IMR-90 (cell line): ENCODE results near the gene RNF145. TPM values are rescaled to one million over a fixed set of nuclear protein-coding genes. Genes with fewer than 3 reads are reported as not detected.

Source experiments
- ATAC-seq: fragments of 200-7000 bp; cut with Tn5 transposase; 2 replicates; pipeline ENCODE4 v1.9.1; 2020; ENCODE audit warnings: low read depth, mild to moderate bottlenecking, moderate library complexity
- BruUV-seq: library from RNA; stranded (reverse); fragments of 400-500 nt; replicated peaks from 2 replicates; lab custom pipeline; 2021; lab: Mats Ljungman, UMichigan
- CTCF ChIA-PET: fragments of 300-600 bp; formaldehyde crosslinking; extraction: SDS; loops from one replicate; lab custom pipeline; 2021; ENCODE audit warnings: antibody characterized with exemption; lab: Yijun Ruan, JAX
- POLR2A ChIA-PET: fragments of 300-600 bp; sonication (Branson Sonifier 250); formaldehyde crosslinking; loops from one replicate; lab custom pipeline; 2022; ENCODE audit warnings: antibody characterized with exemption; ENCODE audit not compliant: unreplicated experiment; lab: Charles Lee
- DNase-seq: peaks from one replicate; pipeline ENCODE4 v3.0.0; 2013
- H2AFZ ChIP-seq: replicated peaks from 2 replicates; pipeline ENCODE3; 2013; ENCODE audit warnings: low read length, mild to moderate bottlenecking; ENCODE audit not compliant: poor library complexity
- H2AK5ac ChIP-seq: 2 replicates; pipeline ENCODE4 v1.6.1; 2013; ENCODE audit warnings: low read depth, low read length, inconsistent platforms
- H2AK9ac ChIP-seq: replicated peaks from 2 replicates; pipeline ENCODE3; 2013; ENCODE audit warnings: mild to moderate bottlenecking, low read depth, low read length, moderate library complexity; ENCODE audit not compliant: poor library complexity
- H2BK120ac ChIP-seq: 2 replicates; pipeline ENCODE4 v1.6.1; 2013; ENCODE audit warnings: low read depth, low read length, inconsistent platforms
- H2BK15ac ChIP-seq: 3 replicates; pipeline ENCODE4 v1.6.1; 2013; ENCODE audit warnings: low read depth, low read length, inconsistent platforms
- H2BK20ac ChIP-seq: 2 replicates; pipeline ENCODE4 v1.6.1; 2013; ENCODE audit warnings: low read depth, mild to moderate bottlenecking, inconsistent platforms, low read length, moderate library complexity
- H2BK5ac ChIP-seq: 2 replicates; pipeline ENCODE4 v1.6.1; 2013; ENCODE audit warnings: mild to moderate bottlenecking, low read depth, low read length, inconsistent platforms; ENCODE audit not compliant: poor library complexity, severe bottlenecking
- H3K14ac ChIP-seq: replicated peaks from 2 replicates; pipeline ENCODE4 v1.6.1; 2013; ENCODE audit warnings: low read depth, low read length, inconsistent platforms
- H3K18ac ChIP-seq: 2 replicates; pipeline ENCODE4 v1.6.1; 2013; ENCODE audit warnings: low read depth, low read length, control low read depth
- H3K23ac ChIP-seq: 2 replicates; pipeline ENCODE4 v1.6.1; 2013; ENCODE audit warnings: low read depth, low read length, inconsistent platforms
- H3K27ac ChIP-seq: 2 replicates; pipeline ENCODE4 v1.5.1; 2013; ENCODE audit warnings: mild to moderate bottlenecking, control low read depth, low read length; ENCODE audit not compliant: insufficient read depth
- H3K27me3 ChIP-seq: 2 replicates; pipeline ENCODE4 v1.6.1; 2013; ENCODE audit warnings: low read length; ENCODE audit not compliant: control insufficient read depth, insufficient read depth
- H3K36me3 ChIP-seq: 2 replicates; pipeline ENCODE4 v1.6.1; 2013; ENCODE audit warnings: low read length, mixed read lengths; ENCODE audit not compliant: control insufficient read depth, insufficient read depth
- H3K4ac ChIP-seq: 2 replicates; pipeline ENCODE4 v1.6.1; 2013; ENCODE audit warnings: low read depth, low read length, inconsistent platforms
- H3K4me1 ChIP-seq: 2 replicates; pipeline ENCODE4 v1.6.1; 2013; ENCODE audit warnings: low read length, mixed read lengths; ENCODE audit not compliant: control insufficient read depth, insufficient read depth
- H3K4me2 ChIP-seq: 2 replicates; pipeline ENCODE4 v1.6.1; 2013; ENCODE audit warnings: low read depth, mild to moderate bottlenecking, control low read depth, low read length, moderate library complexity
- H3K4me3 ChIP-seq: 2 replicates; pipeline ENCODE4 v1.5.1; 2013; ENCODE audit warnings: low read depth, mild to moderate bottlenecking, control low read depth, low read length, moderate library complexity; ENCODE audit not compliant: insufficient read depth
- H3K56ac ChIP-seq: 2 replicates; pipeline ENCODE4 v1.6.1; 2013; ENCODE audit warnings: low read length, inconsistent platforms; ENCODE audit not compliant: insufficient read depth; ENCODE audit errors: extremely low read depth
- H3K79me1 ChIP-seq, 2 experiments: 2 replicates each; pipeline ENCODE4 v1.6.1; 2013; ENCODE audit warnings: low read length in 2 of 2, inconsistent platforms in 1 of 2, low read depth in 1 of 2
- H3K9ac ChIP-seq: 2 replicates; pipeline ENCODE4 v1.6.1; 2013; ENCODE audit warnings: low read depth, low read length, control low read depth
- H3K9me1 ChIP-seq: 2 replicates; pipeline ENCODE4 v1.6.1; 2013; ENCODE audit warnings: low read length, inconsistent platforms; ENCODE audit not compliant: insufficient read depth
- H3K9me3 ChIP-seq: 2 replicates; pipeline ENCODE4 v1.6.1; 2013; ENCODE audit warnings: low read length; ENCODE audit not compliant: control insufficient read depth, insufficient read depth
- H4K20me1 ChIP-seq: 2 replicates; pipeline ENCODE4 v1.6.1; 2013; ENCODE audit warnings: low read length, inconsistent platforms; ENCODE audit not compliant: insufficient read depth
- H4K5ac ChIP-seq: 2 replicates; pipeline ENCODE4 v1.6.1; 2013; ENCODE audit warnings: mild to moderate bottlenecking, low read depth, low read length, control low read depth
- H4K8ac ChIP-seq, 2 experiments: 2 replicates each; pipeline ENCODE4 v1.6.1; 2013; ENCODE audit warnings: low read depth in 2 of 2, low read length in 2 of 2, control low read depth in 1 of 2, inconsistent platforms in 1 of 2
- H4K91ac ChIP-seq: 2 replicates; pipeline ENCODE4 v1.6.1; 2013; ENCODE audit warnings: low read depth, low read length, inconsistent platforms; ENCODE audit not compliant: insufficient read depth
- BHLHE40 ChIP-seq: fragments of 150-350 bp; IDR thresholded peaks from 2 replicates; pipeline ENCODE4 v1.6.1; 2016; ENCODE audit warnings: mild to moderate bottlenecking, low read depth, low read length
- CEBPB ChIP-seq: IDR thresholded peaks from 2 replicates; pipeline ENCODE4 v1.6.1; 2012; ENCODE audit warnings: low read depth, low read length, improper control_type of control experiment
- CHD1 ChIP-seq: IDR thresholded peaks from 2 replicates; pipeline ENCODE4 v1.6.1; 2012; ENCODE audit warnings: low read depth, low read length, improper control_type of control experiment
- CTCF ChIP-seq: conservative IDR thresholded peaks from 2 replicates; pipeline ENCODE4 v1.5.1; 2012; ENCODE audit warnings: mild to moderate bottlenecking, low read depth, low read length, improper control_type of control experiment
- ELK1 ChIP-seq: fragments of 150-350 bp; IDR thresholded peaks from 2 replicates; pipeline ENCODE4 v1.6.1; 2016; ENCODE audit warnings: low read depth, mild to moderate bottlenecking, low read length, moderate library complexity, borderline replicate concordance
- FOS ChIP-seq: fragments of 150-350 bp; IDR thresholded peaks from 2 replicates; pipeline ENCODE4 v1.6.1; 2016; ENCODE audit warnings: low read depth, low read length
- MAFK ChIP-seq: IDR thresholded peaks from 2 replicates; pipeline ENCODE4 v1.6.1; 2012; ENCODE audit warnings: low read depth, low read length, improper control_type of control experiment
- MAZ ChIP-seq: IDR thresholded peaks from 2 replicates; pipeline ENCODE4 v1.6.1; 2012; ENCODE audit warnings: low read depth, mild to moderate bottlenecking, low read length, improper control_type of control experiment, moderate library complexity, borderline replicate concordance
- MXI1 ChIP-seq: IDR thresholded peaks from 2 replicates; pipeline ENCODE4 v1.6.1; 2012; ENCODE audit warnings: low read depth, mild to moderate bottlenecking, low read length, moderate library complexity, borderline replicate concordance
- NFE2L2 ChIP-seq: fragments of 150-350 bp; IDR thresholded peaks from 2 replicates; pipeline ENCODE4 v1.6.1; 2016; ENCODE audit warnings: low read depth, mild to moderate bottlenecking, low read length
- POLR2A ChIP-seq: IDR thresholded peaks from 2 replicates; pipeline ENCODE4 v1.6.1; 2012; ENCODE audit warnings: mild to moderate bottlenecking, low read depth, low read length
- RAD21 ChIP-seq: IDR thresholded peaks from 2 replicates; pipeline ENCODE4 v1.6.1; 2012; ENCODE audit warnings: low read length, improper control_type of control experiment
- RCOR1 ChIP-seq: IDR thresholded peaks from 2 replicates; pipeline ENCODE4 v1.6.1; 2012; ENCODE audit warnings: mild to moderate bottlenecking, low read length, improper control_type of control experiment; ENCODE audit not compliant: insufficient replicate concordance
- RFX5 ChIP-seq: IDR thresholded peaks from 2 replicates; pipeline ENCODE4 v1.8.0; 2012; ENCODE audit warnings: low read depth, mild to moderate bottlenecking, low read length, moderate library complexity
- SMC3 ChIP-seq: fragments of 150-350 bp; IDR thresholded peaks from 2 replicates; pipeline ENCODE4 v1.6.1; 2016; ENCODE audit warnings: low read depth, mild to moderate bottlenecking, antibody characterized with exemption, low read length, moderate library complexity
- USF2 ChIP-seq: fragments of 150-350 bp; IDR thresholded peaks from 2 replicates; pipeline ENCODE4 v1.6.1; 2017; ENCODE audit warnings: mild to moderate bottlenecking, antibody characterized with exemption, low read length, low read depth
- WGBS, 2 experiments: methylation state at CpG; one replicate each; pipeline versions ENCODE4 v1.1.5 to v1.1.7; 2013; ENCODE audit warnings: missing lambda C conversion rate in 2 of 2; ENCODE audit not compliant: insufficient read length in 1 of 2; ENCODE audit errors: extremely low coverage in 2 of 2; 5-methylcytosine and 5-hydroxymethylcytosine counted together
- dilution Hi-C: fragments of 300-500 bp; cut with HindIII; formaldehyde crosslinking; loops from one replicate; pipeline ENCODE4 v1.14.3; 2018; ENCODE audit warnings: low sequenced_read_pairs; ENCODE audit not compliant: unreplicated experiment
- in situ Hi-C: fragments of 300-500 bp; cut with MboI; formaldehyde crosslinking; loops from 3 replicates; pipeline ENCODE4 v1.14.3; 2019; ENCODE audit warnings: low sequenced_read_pairs, inconsistent platforms, mixed read lengths
- intact Hi-C: fragments of 100-400 bp; cut with micrococcal nuclease; formaldehyde crosslinking; loops from 2 replicates; pipeline ENCODE4 v1.10.0; 2022
- polyA plus RNA-seq, 3 experiments: library from polyadenylated mRNA; depleted of rRNA; stranded (reverse); fragments of >200 nt; gene quantifications; 2 replicates each; pipeline ENCODE4 v1.2.3, GENCODE V29; 2012; ENCODE audit warnings: low replicate concordance in 1 of 3
- total RNA-seq: library from RNA; depleted of rRNA; stranded (reverse); fragments of >200 nt; gene quantifications from 2 replicates; pipeline ENCODE4 v1.2.3, GENCODE V29; 2012

RNF145 gene
- total and polyA plus RNA-seq, 2 of the 4 experiments (the other 2 are of a cell fraction): 50.0 to 57.0 TPM

- no peaks in the 10 kb centered on the region for H3K27me3 ChIP-seq
- TF ChIP-seq FOS (no peak), BHLHE40 (no peak), ELK1 (no peak), CTCF (no peak), CEBPB (no peak), POLR2A (no peak), CHD1 (no peak), NFE2L2 (no peak), RFX5 (no peak), USF2 (no peak), RCOR1 (no peak), MAZ (no peak), MXI1 (no peak), MAFK (no peak), SMC3 (no peak), RAD21 (no peak)
- H3K14ac ChIP-seq: no peak overlapping the region
- H3K4ac ChIP-seq: no peak overlapping the region
- H3K4me2 ChIP-seq: no peak overlapping the region
- H3K4me3 ChIP-seq: no peak overlapping the region
- no peak overlapping the region for H3K23ac ChIP-seq
- no peak overlapping the region for H4K8ac ChIP-seq
- H3K9me1 ChIP-seq: no peaks in the 10 kb centered on the region
- no peaks in the 10 kb centered on the region for H4K20me1 ChIP-seq
- in situ Hi-C loops: no loop called here
- CTCF ChIA-PET: no interaction called here
- dilution Hi-C loops: no loop called here
- ATAC-seq (no peak), DNase-seq (no peak)
- no peak overlapping the region for H3K9ac ChIP-seq
- H3K36me3 ChIP-seq: no peaks in the 10 kb centered on the region
- no peak overlapping the region for H3K56ac ChIP-seq
- intact Hi-C loops: no loop called here
- no peak overlapping the region for H2AFZ ChIP-seq
- H4K5ac ChIP-seq: no peak overlapping the region
- POLR2A ChIA-PET: no interaction called here
- H3K4me1 ChIP-seq: peaks cover 2% of the 10 kb centered on the region; the same call in 1 of the 2 replicates
- no peak overlapping the region for H3K18ac ChIP-seq
- no peak overlapping the region for H2AK9ac ChIP-seq
- no peaks in the 10 kb centered on the region for H3K79me1 ChIP-seq
- H2AK5ac ChIP-seq: no peak overlapping the region
- H3K27ac ChIP-seq: no peak overlapping the region
- H2BK5ac ChIP-seq: no peak overlapping the region
- H2BK15ac ChIP-seq: no peak overlapping the region
- no peaks in the 10 kb centered on the region for H3K9me3 ChIP-seq
- WGBS, 2 experiments: no CpG with 5 or more reads among the region's 2 CpGs
- H4K91ac ChIP-seq: no peak overlapping the region
- no peak overlapping the region for H2BK120ac ChIP-seq
- no TSS peak for BruUV-seq
- no peak overlapping the region for H2BK20ac ChIP-seq
These were observed 7.9 kb upstream of the RNF145 start for GRCh38 chr5:159217236-159217635.
